Renal pelvis (tissue), 4 donors: ENCODE measurements around the gene AUTS2. TPM values are rescaled to one million over a fixed set of nuclear protein-coding genes. Genes with fewer than 3 reads are reported as not detected.
A peak's percentile ranks its signal among the peaks of the same experiment; 100 is the strongest.
"Not testable (repeated sequence)": the region's sequence is repeated elsewhere in the genome, so short reads cannot be mapped to it uniquely, and the experiment has no call there.

ENCODE experiments used
- DNase-seq: peaks from one replicate; pipeline ENCODE4 v3.0.0-alpha.2; 2013
- polyA plus RNA-seq, 3 donors: library from polyadenylated mRNA; unstranded; fragments of 120-200 nt; gene quantifications; one replicate each; pipeline ENCODE4 v1.2.1, GENCODE V29; 2013; ENCODE audit not compliant: insufficient read length in 3 of 3

AUTS2 gene
- polyA plus RNA-seq, 3 donors, result 85.8 to 114 (median 86.6) TPM

GRCh38 chr7:70341446-70341845, 743.2 kb downstream of the AUTS2 start:
- DNase-seq, result no peak

DNA sequence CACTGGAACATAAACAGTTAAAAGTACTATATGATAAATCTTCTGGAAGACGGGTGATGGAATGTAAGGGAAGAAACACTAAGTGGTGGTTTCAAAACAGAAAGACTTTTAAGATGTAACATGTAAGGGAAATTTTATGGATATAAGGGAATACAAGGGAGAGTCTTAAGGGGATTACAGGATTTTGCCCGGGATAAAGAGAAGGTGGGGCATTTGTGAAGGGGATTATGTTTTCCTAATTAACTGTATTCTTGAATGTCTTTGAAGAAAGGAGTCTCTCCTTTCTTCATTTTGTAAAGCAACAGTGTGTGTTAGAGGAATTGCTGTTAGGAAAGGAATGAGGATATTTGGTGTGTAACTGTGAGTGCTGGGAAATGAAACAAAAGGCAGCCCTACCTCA, 745.2 kb downstream of the AUTS2 start:
- no peak for DNase-seq

DNA sequence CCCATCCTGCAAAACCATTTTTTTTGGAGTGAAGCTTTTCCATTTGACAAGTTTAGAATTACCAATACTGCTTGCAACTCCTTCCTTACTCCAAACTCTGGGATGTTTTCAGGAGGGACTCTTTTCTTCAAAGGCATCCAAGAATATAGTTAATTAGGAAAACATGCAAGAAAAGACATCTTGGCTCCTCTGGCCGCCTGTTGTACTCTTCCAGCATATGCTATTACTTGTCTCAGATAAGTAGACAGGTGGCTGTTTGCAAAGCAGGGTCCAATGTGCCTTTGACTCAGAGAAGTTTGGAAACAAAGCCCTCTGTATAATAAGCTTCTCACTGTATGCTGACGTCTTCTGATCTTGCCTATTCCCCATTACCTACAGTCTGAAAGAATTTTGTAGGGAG, 746.5 kb downstream of the AUTS2 start:
- no peak for DNase-seq

- DNase-seq, result no peak
These were observed 748.7 kb downstream of the AUTS2 start for GRCh38 chr7:70346844-70347462.

DNA sequence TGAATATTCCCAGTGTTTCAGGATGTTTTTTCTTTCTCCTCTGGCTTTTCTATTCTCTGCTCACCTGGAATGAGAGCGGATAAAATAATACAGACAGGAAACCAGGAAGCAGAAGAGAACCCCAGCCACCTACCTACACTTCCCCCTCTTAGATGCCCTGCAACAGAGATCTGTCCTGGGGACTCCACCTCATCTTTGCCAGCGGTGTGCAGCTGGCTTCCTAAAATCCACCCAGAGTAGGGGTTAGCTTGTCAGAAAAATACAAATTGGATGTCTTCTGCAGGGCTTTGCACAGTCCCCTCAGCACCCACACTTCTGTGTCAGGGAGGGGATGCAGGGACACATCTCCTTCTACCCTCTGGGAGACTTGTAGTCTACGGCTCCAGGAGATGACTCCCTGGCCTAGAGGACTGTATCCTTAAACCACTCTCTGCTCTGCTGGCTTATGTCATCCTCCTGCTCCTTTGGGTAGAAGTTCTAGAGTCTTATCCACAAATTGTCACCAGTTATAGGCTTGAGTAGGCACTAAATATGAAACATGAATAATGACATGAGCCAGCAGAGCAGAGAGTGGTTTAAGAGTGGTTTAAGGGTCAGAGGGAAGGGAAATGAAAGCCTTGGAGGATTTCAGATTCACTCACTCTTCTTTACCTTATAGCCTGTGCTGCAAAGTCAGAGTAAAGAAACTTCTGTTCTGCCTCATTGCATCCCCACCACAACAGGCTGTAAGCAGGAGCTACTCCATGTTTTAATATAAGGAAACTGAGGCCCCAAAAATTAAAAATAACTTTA, 749.4 kb downstream of the AUTS2 start:
- DNase-seq, result no peak

- no peak for DNase-seq
These were observed 750.8 kb downstream of the AUTS2 start for GRCh38 chr7:70349031-70349430.

DNA sequence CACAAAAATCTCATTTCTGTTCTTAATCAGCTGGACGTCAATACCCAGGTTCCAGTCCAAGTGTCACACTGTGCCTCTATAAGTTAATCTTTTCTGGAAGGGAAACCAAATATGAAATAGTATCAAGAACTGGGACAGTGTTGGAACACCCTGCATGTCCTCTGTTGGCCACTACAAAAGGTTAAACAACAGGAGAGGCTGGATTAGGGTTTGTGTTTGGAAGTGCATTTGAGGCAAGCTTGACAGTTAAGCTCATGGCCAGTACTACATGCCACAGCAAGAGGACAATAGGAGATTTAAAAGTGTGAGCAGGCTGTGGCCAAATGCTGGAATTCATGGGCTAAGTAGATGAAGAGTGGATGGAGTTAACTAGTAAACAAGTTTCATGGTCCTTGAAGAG, 751.5 kb downstream of the AUTS2 start:
- no peak for DNase-seq

DNA sequence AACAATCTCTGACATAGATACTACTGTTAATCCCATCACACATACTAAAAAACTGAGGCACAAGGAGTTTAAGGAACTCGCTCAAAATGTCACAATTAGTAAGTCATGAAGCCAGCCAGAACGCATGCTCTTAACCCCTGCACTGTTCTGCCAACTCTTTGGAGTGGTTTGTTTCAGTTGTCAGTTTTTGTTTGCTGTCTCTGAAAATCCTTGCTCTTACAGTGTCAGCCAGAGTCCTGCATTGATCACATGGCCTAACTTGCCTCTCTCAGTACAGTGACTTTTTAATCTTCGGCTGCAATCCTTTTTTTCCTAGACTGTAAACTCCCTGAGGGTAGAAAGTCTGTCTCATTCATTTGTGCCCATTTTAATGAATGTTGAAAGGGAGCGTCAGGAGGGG, 753.8 kb downstream of the AUTS2 start:
- no peak for DNase-seq

GRCh38 chr7:70352906-70353305, 754.6 kb downstream of the AUTS2 start:
- no peak for DNase-seq

- no peak for DNase-seq
These were observed 755.2 kb downstream of the AUTS2 start for GRCh38 chr7:70353330-70353945.

DNA sequence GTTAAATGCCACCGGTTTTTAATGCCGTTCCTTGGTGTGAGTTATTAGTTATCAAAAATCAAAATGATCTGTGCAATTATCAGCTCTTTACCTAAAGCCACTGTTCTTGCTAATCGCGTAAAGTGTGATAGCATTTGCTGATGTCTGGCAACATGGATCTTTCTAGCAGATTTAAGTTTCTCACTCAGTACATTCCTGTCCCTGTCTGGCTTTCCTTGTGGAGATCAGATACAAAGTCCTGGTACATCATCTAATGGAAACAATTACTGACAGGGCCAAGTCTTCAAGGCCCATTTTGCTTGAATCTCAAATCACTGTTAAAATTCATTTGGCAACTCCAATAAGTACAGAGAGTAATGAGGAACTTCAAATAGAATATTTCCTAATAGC, 755.7 kb downstream of the AUTS2 start:
- DNase-seq, result no peak

- no peak for DNase-seq
These were observed 756.3 kb downstream of the AUTS2 start for GRCh38 chr7:70354409-70355169.

GRCh38 chr7:70355198-70356020, 757.1 kb downstream of the AUTS2 start:
- no peak for DNase-seq

DNA sequence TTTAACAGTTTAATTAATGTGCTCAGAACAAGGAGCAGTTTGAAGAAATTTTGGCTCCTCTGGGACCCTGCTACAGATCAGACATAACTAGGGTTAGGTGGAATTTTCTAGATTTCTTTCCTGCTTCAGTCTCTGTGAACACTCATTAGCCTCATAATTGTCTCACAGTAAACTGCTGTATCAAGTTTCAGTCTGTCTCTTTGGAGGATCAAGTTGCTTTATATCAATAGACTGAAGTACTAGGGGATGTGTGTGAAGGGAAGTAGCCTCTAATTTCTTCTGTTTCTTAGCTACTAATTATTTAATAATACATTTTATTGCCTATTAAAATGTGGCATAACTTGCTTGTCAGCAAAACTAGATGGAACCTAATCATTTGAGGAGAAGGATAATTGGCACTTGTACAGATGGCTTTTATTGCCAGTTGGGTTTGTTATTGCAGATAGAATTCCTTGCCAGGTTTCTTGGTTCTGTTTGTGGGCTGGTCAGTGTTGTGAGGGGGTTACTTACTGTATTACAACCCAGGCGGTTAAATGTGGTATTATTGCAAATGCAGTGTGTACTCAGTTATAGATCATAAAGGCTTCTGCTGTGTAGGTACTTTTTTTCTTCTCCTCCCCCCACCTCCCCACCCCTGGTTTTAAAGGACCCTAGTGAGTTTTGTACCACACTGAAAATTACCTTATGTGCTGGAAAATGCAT, 758.0 kb downstream of the AUTS2 start:
- DNase-seq, result no peak

DNA sequence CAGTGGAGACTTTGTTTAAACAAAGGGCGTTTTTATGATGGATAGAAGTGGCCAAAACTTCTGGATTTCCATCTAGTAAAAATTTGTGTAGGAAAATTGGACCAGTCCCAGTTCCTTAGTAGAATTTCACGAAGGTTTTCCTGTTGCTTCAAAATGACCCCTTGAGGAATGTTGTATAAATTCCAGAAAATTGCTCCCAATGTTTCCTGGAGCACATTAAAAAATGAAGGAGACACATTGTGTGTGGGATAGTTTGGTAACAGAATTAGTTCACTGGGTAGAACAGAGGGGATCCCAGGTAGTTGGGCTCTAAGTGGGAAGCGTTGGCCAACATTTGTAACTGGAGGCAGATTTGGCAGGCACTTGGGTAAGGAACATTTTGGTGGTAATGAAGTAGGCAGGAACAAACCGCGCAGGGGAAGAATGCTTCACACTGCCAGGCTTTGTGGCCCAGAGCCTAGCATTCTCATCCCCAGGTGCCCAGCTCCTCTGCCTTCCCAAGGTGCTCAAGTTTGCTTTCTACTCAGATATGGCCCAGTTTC, 758.6 kb downstream of the AUTS2 start:
- DNase-seq, result no peak

GRCh38 chr7:70360557-70360956, 762.3 kb downstream of the AUTS2 start:
- no peak for DNase-seq

GRCh38 chr7:70361821-70362220, 763.5 kb downstream of the AUTS2 start:
- no peak for DNase-seq

GRCh38 chr7:70364393-70364792, 766.1 kb downstream of the AUTS2 start:
- DNase-seq, result not testable (repeated sequence)

- no peak for DNase-seq
These were observed 773.4 kb downstream of the AUTS2 start for GRCh38 chr7:70371652-70372051.

DNA sequence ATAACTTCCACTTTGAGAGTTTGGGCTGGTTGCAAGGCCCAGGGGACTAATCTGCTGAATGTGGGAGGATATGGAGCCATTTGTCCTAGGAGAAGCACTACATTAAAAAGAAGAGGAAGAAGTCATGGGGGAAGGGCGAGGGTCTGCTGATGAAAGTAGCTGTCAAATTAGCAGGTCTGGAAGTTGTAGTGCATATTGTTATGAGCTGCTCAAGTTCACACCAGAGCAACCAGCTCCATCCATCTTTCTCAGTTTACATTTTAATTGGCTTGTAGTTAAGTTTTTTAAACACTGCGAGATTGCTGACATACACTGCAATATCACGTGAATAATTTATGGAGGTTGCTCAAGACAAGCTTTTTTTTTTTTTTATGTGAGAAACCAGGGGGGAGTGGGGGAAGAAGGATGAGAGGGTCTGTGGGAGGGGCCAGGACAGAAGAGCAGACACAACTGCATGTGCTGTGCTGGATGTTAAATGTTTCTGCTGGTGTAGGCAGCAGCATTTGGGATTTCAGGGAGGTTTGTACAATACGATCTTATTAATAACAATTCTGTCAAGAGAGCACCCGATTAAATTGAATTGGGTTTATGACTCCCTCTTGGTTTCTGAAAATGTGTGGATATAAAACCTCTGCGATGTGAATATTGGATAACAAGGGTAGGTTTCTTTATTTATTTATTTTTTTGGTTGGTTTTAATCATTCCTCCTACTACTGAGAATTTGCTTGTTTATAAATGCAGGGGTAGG, 774.7 kb downstream of the AUTS2 start:
- peak; percentile 84 for DNase-seq
